NCI-H2171 (cell line): ENCODE results near the gene RABEP2.
"Not testable (repeated sequence)": the region's sequence is repeated elsewhere in the genome, so short reads cannot be mapped to it uniquely, and the experiment has no call there.

Source experiments
- DNase-seq: peaks from one replicate; lab custom pipeline; 2025; lab: John Stamatoyannopoulos, UW

RABEP2 gene

DNA sequence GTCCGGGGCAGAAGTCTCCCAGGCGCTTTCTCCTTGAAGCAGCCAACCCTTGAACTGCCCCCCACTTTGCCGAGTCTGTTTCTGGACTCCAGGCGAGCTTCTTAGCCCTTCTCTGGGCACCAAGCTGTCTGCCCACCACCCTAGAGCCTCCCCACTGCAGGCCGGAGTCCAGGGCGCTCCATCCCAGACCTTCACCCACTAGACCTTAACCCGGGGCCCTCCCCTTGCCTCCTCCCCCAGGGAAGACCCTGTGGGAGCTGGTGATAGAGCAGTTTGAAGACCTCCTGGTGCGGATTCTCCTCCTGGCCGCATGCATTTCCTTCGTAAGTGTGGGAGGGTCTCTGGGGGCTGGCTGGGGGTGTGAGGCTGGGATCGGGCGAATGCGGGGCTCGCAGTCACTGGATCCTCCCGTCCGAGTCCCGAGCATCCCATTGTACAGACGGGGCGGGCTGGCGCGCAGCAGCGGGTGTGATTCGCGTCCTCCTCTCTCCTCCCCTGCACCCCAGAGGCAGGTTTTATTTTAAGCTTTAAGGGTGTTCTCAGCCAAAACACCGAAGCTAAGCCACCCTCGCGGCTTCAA is 45.7 kb downstream of the RABEP2 start:
- DNase-seq, result no peak

DNA sequence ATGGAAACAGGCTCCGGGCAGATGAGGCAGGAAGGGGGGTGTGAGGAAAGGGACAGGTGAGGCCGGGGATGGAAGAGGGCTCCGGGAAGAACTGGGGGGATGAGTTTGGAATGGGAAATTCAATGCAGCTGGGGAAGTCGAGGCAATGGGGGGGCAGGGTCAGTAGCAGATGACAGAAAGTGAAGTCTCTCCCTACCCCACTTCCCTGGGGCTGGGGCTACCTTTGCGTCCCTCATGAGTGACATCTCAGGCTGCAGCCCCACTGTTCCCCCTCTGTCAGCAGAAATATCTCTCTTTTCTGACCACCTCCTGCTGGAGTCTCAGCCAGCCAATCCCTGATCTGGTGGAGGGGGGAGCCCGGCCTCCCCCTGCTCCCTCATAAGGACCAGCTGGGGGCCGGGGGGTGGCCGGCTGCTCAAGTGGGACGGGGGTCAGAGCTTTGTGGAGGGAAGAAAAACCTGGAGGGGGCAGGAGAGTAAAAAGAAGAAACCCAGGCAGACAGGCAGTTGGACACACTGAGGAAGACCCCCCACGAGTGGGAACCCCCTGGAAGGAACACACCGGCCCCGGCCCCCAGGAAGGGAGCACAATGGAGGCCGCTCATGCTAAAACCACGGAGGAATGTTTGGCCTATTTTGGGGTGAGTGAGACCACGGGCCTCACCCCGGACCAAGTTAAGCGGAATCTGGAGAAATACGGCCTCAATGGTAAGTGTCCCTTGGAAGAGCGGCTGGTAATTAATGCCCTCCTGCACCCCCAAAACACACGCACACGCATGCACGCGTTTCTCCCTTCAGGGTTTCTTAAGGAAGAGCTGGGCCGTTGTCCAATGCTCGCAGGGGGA is 46.7 kb downstream of the RABEP2 start, which contains the start of gene ATP2A1:
ATP2A1 (plus strand) TSS at position 406 of the 844 bp plus-strand sequence; CDS start at position 590, 184 bp downstream.
- DNase-seq, result no peak

DNA sequence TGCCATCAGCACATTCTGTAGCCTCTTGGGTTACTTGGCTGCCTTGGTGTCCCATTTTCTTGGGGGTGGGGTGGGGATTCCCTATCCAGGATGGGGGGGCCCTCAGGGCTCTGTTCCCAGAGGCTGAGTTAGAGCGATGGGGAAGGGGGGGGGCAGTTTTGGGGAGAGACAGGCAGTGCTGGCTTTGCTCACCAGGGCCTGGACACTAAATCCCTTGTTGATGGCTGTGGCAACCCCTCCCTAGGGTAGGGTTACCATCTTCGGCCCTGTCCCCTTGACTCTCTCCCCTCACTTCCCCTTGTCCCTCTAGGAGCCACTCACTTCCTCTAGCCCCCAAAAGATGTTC is 47.4 kb downstream of the RABEP2 start:
- DNase-seq, result no peak

DNA sequence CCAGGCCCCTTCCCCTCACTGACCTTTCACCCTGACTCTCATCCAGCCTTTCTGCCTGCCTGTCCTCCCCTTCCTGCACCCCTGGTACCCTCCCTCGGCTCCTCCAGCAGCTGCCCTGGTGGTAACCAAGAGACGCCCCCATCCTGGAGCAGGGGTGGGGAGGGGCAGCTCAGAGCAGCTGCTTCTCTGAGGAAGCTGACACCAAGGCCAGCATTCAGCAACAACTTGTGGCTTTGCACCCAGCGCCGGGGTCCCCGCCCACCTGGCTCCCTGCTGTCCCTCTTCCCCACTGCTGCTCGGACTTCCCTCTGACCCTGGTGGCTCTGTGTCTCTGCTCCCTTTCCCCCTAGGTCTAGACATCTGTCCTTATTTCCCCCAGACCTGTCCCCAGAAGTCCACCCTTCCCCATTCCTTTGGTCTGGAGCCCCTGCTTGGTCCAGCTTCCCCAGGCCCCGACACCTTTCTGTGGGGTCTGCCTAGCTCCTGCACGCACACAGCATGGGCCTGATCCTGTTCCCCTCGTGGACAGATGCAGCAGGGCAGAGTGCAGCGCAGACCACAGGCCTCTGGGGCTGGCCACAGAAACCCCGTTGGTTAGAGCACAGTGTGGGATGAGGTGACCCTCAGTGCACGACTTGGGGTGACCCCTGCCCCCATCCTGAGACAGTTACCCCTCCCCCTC is 47.9 kb downstream of the RABEP2 start:
- no peak for DNase-seq

DNA sequence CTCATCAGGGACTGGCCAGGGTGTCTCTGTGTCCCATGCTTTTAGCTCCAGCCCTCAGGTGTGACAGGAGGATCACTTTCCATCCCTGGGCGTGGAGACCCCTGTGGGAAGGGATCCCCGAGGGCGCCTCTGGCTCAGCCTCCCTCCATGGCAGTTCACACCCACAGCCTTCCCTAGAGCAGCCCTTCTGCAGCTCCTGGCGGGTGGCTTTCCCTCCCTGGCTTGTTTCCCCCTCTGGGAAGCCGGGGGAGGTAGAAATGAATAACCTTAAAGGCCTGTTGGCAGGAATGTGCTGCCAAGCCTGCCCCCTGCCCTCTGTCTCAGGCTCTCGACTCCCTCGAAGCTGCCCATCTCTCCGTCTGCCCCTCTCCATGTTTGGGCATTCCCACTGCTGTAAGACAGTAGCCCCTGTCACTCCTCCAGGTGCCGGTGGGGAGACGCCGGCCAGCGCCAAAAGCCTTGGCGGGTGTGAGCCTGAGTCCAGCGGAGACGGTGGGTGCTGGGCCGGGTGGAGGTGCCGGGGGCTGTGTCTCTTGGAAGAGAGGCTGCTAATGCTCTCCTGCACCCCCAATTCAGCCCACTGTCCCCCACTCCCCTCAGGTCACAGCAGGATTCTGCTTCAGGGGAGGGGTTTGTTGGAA is 48.9 kb downstream of the RABEP2 start:
- no peak for DNase-seq

DNA sequence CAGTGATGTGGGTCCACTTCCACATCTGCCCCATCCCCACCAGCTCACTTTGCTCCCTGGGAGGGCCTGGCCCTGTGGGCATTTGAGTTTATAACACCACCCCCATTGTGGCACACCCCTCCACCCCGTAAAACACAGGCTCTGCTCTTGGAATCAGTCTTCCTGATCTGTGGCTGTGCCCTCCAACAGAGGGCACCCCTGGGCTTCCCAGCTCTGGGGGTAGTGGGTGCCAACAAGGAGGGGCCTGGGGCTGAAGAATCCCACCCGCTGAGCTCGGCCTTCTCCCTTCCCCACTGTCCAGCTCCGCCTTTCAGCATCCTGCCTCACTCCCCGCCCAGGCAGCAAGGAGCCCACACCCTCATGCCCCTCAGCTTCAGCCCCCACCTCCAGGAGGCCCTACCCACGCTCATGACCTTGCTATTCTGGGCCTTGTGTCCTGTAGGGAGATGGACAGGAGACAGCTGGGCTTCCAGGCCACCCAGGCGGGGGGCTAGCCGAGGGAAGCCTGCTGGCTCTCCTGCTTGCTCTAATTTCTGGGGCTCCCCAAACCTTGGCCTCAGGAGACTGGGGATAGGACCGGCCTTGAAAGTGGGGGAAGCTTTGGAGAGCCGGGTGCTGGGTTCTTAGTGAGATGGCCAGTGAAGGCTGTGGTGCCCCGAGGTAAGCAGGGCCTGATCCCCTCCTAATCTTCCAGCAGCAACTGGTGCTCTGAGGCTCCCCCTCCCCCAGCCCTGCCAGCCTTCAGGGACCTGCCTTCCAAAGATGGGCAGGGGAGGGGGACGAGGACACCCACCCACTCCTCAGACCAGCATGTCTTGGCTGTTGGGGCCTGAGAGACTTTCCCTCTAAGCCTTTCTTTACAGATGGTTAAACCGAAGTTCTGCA is 49.7 kb downstream of the RABEP2 start:
- no peak for DNase-seq

DNA sequence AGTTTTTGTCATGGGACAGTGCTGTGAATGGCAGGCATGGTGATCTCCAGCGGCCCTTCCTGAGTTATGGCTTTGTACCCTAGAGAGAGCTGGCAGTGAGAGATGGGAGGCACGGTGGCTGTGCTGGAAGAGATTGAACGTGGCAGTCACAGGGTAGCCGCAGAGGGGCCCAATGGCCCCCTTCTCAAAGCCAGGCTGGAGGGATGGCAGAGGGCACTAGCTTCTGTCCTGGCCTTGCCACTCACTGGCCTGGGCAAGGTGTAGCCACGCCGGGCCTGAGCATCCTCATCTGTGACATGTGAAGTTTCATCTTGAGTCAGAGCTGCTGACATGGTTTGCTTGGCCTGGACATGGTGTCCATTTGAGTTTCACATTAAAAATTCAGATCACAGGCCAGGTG is 50.6 kb downstream of the RABEP2 start:
- no peak for DNase-seq

DNA sequence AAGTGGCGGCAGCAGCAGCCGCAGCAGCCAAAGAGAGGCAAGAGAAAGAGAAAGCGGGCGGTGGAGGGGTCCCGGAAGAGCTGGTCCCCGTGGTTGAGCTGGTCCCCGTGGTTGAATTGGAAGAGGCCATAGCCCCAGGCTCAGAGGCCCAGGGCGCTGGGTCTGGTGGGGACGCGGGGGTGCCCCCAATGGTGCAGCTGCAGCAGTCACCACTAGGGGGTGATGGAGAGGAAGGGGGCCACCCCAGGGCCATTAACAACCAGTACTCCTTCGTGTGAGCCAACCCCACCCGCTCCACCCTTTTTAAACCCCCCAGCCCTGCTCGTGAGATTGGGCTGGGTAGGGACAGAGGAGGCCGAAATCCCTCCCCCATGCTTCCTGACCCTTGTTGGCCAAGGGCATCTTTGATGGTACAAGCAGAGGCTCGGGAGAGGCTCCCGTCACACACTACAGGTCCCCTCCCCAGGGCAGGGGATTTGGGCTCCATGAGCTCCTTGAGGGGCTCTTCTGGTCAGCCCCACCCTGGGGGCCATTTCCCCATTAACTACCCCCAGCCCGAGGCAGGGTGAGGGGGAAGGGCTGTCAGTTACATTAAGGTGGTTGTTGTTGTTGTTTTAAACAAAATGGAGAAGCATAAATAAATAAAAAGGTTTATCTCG is 51.4 kb downstream of the RABEP2 start:
- DNase-seq, result no peak

DNA sequence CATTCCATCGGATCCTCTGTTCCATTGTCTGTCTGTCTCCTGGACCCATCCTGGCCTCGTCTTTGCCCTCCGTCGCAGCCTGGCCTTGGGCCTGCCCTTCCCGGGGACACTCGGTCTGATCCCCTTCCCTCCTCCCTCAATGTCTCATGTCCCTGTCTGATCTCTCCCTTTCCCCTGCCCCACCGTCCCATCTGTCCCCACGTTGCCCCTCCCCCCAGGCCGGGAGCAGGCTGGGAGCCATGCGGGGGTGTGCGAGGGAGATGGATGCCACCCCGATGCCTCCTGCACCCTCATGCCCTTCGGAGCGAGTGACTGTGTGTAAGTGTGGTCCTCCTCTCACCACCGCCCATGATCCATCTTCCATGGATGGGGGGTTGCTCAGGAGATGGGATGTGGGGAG is 52.1 kb downstream of the RABEP2 start:
- DNase-seq, result no peak

DNA sequence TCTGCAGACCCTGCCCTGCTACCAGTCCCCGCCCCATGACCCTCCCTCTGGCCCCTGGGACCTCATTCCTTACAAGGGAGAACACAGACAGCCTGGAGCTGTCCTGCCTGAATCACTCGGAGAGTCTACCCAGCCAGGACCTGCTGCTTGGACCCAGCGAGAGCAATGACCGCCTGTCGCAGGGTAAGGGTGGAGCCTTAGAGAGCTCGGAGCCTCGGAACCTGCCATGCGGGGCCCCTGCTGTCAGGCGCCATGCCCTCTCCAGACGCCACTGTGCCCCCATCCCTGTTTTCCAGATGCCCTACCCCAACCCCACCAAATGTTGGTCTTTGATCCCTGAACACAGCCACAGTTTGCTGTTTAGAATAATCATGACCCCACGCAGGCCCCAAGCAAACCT is 55.8 kb downstream of the RABEP2 start:
- no peak for DNase-seq

DNA sequence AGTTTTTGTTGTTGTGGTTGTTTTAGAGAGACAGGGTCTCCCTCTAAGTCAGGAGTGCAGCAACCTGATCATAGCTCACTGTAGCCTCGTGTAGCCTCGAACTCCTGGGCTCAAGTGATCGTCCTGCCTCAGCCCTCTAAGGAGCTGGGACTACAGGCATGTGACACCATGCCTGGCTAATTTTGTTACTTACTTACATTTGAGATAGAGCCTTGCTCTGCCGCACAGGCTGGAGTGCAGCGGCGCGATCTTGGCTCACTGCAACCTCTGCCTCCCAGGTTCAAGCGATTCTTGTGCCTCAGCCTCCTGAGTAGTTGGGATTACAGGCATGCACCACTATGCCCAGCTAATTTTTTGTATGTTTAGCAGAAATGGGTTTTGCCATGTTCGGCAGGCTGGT is 57.4 kb downstream of the RABEP2 start:
- not testable (repeated sequence) for DNase-seq

DNA sequence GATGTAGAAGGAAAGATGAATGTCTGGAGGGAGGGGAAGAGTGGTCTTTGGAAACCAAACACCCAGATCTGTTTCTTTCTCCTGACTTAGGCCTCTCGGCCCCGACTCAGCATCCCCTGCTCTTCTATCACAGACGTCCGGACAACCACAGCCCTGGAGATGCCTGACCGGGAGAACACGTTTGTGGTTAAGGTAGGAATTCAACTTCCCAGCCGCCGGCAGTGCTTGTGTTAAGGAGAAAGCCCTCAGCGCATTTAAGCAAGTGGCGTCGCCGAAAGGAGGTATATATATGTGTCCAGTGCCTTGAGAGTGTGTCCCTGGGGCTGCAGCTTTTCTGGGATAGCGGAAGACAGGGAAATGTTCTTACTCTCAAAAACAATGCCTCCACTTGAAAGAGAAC is 57.8 kb downstream of the RABEP2 start:
- no peak for DNase-seq

DNA sequence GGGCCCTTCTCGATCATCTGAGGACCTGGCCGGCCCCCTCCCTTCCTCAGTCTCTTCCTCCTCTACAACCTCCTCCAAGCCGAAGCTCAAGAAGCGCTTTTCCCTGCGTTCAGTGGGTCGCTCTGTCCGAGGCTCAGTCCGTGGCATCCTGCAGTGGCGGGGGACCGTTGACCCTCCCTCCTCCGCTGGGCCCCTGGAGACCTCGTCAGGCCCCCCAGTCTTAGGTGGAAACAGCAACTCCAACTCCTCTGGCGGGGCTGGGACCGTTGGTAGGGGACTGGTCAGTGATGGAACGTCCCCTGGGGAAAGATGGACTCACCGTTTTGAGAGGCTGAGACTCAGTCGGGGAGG is 58.6 kb downstream of the RABEP2 start:
- no peak for DNase-seq

DNA sequence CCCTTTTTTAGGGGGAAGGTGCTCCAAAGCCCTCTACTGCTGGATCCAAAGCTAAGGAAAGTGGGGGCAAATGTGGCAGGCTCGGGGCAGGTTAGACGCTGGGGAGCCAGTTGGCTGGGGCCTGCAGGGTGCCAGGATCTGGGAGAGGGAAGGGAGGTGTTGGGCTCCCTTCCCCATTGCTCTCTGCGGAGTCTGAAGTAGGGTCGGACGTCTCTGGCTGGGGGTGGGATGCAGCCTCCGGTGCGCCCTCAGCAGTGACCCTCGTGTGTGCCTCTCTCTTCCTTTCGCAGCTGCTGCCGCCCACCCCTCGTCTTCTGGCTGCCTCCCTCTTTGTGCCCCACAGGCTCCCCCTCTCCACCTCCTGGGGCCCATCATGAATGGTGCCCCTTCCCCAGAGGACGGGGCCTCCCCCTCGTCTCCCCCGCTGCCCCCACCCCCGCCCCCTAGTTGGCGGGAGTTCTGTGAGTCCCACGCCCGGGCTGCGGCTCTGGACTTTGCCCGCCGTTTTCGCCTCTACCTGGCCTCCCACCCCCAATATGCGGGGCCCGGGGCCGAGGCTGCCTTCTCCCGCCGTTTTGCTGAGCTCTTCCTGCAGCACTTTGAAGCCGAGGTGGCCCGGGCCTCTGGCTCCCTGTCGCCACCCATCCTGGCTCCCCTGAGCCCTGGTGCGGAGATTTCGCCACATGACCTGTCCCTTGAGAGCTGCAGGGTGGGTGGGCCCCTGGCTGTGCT is 59.1 kb downstream of the RABEP2 start:
- DNase-seq, result no peak

DNA sequence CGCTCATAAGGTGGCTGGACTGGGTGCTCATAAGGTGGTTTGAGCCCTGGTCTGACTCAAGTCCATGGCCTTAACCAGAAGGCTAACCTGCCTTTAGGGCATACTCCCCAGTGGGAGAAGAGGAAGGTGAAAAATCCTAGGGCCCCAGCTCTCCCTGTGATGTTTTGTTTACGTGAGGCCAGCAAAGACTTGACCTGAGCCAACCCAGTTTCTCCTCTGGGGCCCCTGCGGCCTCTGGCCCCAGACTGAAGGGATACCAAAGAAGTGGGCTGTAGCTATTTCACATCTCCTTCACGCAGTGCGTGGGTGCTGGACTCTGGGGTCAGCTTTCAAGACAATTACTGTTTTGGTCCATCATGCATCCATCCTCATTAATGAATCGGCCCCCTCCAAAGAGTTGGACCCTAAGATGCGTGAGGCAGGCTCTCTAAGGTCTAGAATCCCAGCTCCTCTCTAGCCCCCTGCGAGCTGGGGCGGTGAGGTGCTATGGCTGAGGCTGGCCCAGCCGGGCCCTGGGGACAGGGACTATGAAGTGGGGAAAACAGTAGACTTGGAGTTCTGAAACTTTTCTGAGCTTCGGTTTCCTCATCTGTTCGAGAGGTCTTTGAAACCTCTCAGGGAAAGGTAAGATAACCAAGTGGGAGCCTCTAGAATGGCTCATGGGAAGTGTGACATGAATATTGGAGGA is 59.9 kb downstream of the RABEP2 start:
- no peak for DNase-seq

DNA sequence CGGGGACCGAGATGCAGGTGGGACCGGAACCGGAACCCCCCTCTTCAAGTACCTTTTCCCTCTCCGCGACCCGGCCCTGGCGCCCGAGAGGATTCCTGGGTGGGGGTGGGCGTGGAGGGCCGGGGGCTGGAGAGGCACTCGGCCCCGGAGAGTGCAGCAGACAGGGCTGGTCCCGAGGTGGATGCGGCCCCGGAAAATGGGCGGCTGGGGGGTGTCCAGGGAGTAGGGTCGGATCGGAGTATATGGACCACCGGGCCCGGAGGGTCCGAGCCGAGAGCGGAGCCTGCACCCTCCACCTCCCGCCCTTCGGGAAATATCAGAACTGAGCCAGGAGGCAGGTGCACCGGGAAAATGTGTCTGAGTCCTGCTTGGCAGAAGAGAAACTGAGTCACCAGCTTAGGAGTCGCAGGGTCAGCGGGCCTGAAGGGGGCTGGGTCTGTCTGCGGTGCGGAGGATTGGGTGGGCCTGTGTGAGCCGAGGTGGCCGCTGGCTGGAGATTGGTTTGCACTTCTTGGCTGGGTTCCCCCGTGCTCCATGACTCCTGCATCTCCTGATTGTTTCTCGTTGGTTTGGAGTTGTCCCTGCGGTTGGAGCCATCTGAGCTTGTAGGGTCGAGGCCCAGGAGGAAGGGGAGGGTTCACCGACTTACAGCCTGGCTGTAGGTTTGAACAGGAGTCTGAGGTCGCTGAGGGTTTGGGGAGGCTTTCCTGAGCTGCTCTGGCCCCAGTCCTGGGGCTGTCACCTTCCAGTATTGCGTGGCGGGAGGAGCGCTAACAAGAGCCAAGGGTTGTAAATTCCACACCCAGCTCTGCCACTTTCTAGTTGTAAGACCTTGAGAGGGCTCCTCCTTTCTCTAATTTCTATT is 60.9 kb downstream of the RABEP2 start:
- DNase-seq, result no peak

DNA sequence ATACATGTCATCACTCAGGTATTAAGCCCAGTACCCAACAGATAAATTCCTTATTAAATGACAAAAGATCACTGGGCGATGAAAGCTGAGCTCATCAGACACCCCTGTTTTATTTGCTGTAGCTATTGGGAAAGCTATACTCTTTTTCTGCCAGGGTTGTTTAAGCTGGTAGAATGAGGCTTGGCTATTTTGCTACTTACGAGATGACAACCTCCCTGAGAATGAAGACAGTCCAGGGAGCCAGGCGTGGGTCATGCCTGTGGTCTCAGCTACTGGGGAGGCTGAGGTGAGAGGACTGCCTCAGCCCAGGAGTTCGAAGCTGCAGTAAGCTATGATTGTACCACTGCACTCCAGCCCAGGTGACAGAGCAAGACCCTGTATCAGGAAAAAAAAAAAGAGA is 65.7 kb downstream of the RABEP2 start:
- DNase-seq, result no peak

DNA sequence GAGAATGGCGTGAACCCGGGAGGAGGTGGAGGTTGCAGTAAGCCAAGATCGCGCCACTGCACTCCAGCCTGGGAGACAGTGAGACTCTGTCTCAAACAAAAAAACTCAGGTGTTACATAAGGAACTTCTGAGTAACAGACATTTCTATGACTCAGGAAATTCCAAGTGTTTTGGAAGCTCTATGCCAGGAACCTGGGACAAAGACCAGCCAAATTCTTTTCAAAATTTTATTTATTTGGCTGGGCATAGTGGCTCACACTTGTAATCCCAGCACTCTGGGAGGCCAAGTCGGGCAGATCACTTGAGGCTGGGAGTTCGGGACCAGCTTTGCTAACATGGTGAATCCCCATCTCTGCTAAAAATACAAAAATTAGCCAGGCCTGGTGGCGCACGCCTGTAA is 66.6 kb downstream of the RABEP2 start:
- DNase-seq, result no peak
